Neural progenitor cell (in vitro differentiated cells): ENCODE results near the gene PRCD.

Source experiments
- EZH2 ChIP-seq: fragments of 200-600 bp; sonication (generic); IDR thresholded peaks from 2 replicates; pipeline ENCODE4 v1.6.1; 2017; ENCODE audit warnings: antibody characterized with exemption, mild to moderate bottlenecking, moderate library complexity
- EZH2phosphoT487 ChIP-seq: fragments of 200-600 bp; sonication (generic); IDR thresholded peaks from 2 replicates; pipeline ENCODE4 v1.6.1; 2017; ENCODE audit warnings: antibody characterized with exemption
- TF ChIP-seq, protein P1 (sequence below): fragments of 200-600 bp; sonication (generic); IDR thresholded peaks from 2 replicates; pipeline ENCODE4 v1.5.1; 2017; ENCODE audit warnings: antibody characterized with exemption, mild to moderate bottlenecking

DNA sequence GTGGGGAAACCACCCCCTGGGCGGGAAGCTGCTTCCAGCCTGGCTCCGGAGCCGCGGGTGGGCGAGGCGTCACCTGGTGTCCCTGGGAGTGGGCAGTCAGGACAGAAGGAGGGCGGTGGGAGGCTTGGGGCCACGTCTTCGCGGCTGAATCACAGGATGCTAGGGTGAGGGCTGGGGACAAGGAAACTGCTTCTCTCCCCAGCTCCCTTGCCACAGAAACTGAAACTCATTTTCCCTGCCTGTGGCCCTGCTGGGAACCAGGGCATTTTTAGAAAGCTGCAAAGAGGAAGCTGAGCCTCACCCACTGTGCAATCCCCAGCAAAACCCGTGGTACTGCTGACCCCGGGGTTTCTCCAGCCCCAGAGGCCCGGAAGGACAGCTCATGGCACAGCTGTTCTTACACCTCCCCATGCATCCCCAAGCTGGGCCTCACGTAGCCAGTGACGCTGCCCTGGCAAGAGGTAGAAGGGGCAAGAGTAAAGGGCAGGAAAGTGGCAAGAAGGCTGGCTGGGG is 46.8 kb upstream of the PRCD start:
- TF ChIP-seq, protein P1, sequence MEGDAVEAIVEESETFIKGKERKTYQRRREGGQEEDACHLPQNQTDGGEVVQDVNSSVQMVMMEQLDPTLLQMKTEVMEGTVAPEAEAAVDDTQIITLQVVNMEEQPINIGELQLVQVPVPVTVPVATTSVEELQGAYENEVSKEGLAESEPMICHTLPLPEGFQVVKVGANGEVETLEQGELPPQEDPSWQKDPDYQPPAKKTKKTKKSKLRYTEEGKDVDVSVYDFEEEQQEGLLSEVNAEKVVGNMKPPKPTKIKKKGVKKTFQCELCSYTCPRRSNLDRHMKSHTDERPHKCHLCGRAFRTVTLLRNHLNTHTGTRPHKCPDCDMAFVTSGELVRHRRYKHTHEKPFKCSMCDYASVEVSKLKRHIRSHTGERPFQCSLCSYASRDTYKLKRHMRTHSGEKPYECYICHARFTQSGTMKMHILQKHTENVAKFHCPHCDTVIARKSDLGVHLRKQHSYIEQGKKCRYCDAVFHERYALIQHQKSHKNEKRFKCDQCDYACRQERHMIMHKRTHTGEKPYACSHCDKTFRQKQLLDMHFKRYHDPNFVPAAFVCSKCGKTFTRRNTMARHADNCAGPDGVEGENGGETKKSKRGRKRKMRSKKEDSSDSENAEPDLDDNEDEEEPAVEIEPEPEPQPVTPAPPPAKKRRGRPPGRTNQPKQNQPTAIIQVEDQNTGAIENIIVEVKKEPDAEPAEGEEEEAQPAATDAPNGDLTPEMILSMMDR = no peak
- TF ChIP-seq EZH2 = no peak
- no peak for TF ChIP-seq EZH2phosphoT487
